Activated T-cell treated with anti-CD3 and anti-CD28 coated beads for 4 hours (primary cell): ENCODE measurements around the gene KCNF1.

Experiments used
- DNase-seq: peaks from one replicate; pipeline ENCODE4 v3.0.0-alpha.2; 2020

The KCNF1 gene

GRCh38 chr2:10921525-10921924 lies 9.8 kb downstream of the KCNF1 start:
- DNase-seq: no peak

GRCh38 chr2:10922307-10923007 lies 10.7 kb downstream of the KCNF1 start:
- DNase-seq: no peak

- DNase-seq: no peak
Measured at GRCh38 chr2:10923008-10923375, 11.3 kb downstream of the KCNF1 start.

DNA sequence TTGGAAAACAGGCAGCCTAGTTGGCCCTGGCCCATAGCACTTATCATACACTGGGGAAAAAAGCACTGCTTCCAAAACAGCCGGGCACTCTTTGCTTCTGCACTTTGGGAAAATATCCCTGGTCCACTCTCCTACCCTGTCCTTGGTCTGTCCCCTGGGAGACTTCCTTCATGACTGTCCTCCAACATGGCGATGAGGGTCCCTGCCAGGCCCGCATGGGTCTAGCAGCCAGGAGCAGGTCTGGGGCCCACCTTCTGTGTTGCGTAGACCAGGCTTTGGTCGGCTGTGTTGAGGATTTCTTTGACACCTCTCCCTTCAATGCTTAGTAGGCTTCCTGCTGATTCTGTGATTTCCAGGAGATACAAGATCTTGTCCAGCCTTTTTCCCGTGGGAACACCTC lies 12.2 kb downstream of the KCNF1 start:
- DNase-seq: no peak

- no peak for DNase-seq
Measured at GRCh38 chr2:10924441-10924840, 12.7 kb downstream of the KCNF1 start.

GRCh38 chr2:10924859-10925258 lies 13.1 kb downstream of the KCNF1 start:
- DNase-seq: no peak

DNA sequence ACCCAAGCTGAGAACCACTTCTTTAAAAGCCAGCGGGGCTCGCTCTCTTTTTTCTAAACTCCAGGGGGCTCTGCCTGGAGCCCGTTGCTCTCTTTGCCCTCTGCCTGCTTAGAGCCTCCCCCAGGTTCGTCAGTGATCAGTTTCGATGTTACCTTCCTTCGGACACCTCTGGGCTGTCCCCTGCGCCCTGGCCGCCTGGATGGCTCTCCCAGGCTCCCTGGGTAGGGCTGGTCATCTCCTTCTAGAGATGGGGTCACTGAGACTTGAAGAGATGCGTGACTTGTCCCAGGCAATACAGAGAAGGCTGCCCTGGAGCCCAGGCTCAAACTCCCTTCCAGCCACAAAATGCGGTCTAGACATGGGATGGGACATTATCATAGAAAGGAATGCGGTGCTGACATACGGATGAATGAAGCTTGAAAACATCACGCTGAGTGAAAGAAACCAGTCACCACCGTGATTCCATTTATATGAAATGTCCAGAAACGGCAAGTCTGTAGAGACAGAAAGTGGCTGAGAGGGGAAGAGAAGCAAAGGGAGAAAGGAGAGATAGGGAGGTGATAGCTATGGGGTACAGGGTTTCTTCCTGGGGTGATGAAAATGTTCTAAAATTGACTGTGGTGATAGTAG lies 14.6 kb downstream of the KCNF1 start:
- DNase-seq: no peak

- DNase-seq: no peak
Measured at GRCh38 chr2:10930721-10931516, 19.2 kb downstream of the KCNF1 start.

DNA sequence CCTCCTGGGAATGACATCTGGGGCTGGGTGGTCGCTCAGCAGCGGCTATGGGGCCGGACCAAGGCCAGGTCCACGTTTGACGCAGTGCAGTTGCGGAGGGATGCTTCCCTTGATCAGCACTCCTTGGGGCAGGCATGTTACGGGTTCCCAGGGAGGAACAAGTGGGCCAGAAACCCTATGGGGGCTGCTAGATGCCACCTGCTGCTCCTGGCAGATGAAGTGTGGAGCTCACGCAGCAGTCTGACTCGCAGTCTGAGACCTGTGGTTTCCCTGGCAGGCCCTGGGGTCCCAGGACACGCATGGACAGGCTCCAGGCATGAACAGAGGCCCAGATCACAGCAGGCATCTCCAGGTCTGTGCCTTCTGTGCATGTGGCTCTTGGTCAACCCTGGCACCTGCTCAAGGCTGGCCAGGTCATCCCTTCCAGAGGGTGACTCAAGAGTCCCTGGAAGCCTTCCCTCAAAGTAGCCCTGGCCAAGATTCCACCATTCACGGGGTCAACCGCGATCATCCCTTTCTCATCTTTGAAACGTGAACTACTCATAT lies 20.0 kb downstream of the KCNF1 start:
- no peak for DNase-seq

GRCh38 chr2:10932345-10933151 lies 20.8 kb downstream of the KCNF1 start:
- DNase-seq: no peak

- no peak for DNase-seq
Measured at GRCh38 chr2:10933700-10934225, 22.0 kb downstream of the KCNF1 start.

DNA sequence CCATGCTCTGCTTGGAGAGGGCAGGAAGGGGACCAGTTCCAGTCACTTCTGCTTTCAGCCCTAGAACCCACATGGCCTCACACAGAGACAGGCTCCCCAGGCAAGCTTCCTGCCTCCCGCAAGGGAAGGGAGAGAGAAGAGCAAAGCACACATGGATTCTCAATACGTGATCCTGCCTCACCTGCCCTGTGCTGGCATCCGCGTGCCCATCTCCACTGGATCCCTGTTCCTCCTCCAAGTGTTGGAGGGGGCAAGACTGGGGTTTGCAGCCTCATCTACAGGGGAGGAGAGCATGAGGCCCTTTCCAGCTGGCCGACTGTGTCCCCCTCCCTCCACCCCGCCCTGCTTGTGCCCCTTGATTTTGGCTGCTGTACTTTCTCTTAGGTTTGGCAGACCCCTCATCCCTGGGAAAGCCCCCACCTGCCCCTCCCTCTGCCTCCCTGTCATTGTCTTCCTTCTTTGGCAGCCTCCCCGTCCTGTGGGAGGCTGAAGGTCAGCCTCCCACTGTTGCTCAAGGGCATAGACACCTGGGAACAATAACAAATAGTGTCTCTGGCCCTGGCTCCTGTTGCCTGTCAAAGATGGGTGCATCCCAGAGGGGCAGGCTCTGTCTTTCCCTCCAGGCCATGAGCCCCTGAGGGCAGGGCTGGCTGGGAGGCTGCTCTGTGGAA lies 22.7 kb downstream of the KCNF1 start:
- no peak for DNase-seq

DNA sequence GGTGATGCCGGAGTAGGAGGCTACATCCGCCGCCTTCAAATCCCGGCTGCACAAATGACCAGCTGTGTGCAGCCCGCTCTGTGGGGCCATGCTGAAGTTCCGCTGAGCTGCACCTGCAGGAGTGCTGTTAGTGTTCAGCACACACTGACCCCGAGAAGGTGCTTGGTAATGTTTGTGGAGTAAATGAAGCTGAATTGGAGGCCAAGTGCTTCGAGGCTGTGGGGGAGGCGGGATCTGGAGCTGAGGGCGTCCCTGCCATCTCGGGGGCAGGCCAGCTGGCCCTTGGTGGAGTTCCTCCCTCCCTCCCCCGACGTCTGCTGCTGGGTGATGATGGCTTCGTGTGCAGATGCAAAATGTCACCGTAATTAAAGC lies 23.2 kb downstream of the KCNF1 start:
- no peak for DNase-seq

DNA sequence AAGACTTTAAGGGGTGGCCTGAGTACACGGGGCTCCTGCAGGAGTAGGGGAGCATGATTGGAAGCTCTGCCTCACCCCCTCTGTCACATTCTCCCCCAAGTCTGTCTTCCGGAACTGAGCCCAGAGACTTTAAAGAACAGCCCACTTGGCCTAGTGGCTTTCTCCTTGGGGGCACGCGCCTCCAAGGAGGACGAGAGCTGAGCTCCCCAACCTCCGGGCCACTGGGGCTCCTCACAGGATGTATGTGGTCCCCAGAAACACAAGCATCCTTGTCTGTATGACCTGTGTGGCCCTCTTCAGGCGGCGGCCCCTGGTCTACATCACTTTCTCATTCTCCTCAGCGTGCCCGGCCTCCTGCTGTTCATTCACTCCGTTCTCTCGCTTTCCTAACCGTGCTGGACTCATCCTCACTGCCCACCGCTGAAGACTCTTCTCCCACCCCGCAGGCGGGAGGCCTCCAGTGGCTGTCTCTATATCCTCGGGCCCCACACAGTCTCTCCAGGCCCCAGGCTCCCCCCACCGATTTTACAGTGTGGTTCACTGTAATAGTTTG lies 23.7 kb downstream of the KCNF1 start:
- no peak for DNase-seq

- DNase-seq: no peak
Measured at GRCh38 chr2:10935953-10936942, 24.5 kb downstream of the KCNF1 start.

DNA sequence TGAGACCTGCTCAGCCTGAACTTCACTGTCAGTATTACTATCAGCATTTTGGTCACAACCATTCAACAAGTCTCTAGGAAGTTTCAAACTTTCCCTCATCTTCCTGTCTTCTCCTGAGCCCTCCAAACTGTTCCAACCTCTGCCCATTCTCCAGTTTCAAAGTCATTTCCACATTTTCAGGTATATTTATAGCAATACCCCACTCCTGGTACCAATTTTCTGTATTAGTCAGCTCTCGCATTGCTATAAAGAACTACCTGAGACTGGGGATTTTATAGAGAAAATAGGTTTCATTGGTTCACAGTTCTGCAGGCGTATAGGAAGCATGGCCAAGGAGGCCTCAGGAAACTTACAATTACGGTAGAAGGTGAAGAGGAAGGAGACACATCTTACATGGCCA lies 27.3 kb downstream of the KCNF1 start:
- DNase-seq: no peak

DNA sequence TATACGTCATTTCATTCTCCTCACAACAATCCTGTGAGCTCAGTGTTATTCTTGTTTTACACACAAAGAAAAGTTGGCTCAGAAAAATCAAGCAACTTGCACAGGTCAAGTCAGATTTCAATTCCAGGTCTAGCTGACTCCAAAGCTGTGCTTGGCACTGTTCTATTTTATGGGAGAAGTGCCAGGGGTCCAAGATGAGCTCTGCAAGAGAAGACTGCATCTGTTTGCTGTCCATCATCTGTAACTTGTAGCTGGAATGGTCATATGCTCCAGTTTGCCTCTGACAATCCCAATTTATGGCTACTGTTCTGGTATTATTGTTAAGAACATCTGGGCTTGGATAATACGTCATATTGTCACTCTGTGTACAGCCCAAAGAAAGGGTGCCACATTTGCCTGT lies 28.9 kb downstream of the KCNF1 start:
- DNase-seq: no peak

- no peak for DNase-seq
Measured at GRCh38 chr2:10941383-10941782, 29.6 kb downstream of the KCNF1 start.

DNA sequence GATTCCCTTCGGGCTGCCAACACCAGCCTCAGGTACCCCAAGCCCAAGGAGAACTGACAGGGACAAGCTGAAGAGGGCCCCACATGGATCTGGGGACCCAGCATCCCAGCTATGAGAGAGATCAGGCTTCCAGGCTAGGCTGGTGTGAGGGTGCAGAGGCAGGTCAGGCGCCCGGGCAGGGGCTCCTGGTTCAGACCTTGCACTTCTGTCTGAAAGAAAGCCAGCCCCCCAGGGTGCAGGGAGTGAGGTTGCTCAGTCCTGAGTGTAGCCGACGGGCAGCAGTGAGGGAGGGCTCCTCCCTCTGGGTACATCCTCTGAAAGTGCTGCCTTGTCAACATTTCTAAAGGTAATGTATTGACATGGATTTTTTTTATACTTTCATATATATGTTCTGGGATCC lies 33.1 kb downstream of the KCNF1 start:
- DNase-seq: no peak

GRCh38 chr2:10946394-10946793 lies 34.7 kb downstream of the KCNF1 start:
- no peak for DNase-seq

DNA sequence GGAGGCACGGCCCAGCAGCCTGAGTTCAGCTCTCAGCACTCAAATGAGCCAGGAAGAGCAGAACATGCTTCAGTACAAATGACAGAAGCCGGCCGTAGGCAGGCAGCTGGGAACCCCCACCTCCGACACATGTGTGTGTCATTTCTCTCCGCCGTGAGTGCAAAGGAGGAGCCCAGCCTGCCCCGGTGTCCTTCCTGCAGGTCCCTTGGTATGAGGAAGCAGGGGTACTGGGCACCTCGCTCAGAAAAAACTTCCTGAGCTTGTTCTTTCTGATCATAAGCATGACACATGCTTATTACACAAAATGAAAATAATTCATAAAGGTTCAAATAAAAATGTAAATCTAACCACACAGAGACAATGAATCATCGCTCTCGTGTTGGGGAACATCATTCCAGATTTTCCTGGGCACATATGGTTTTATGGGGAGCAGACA lies 35.3 kb downstream of the KCNF1 start:
- DNase-seq: no peak
